COLO668 (cell line): ENCODE data around the gene ZNF385B.
"Not testable (repeated sequence)": the region's sequence is repeated elsewhere in the genome, so short reads cannot be mapped to it uniquely, and the experiment has no call there.

Experiments
- DNase-seq: peaks from one replicate; lab custom pipeline; 2025; ENCODE audit not compliant: unreplicated experiment; lab: John Stamatoyannopoulos, UW

ZNF385B gene

GRCh38 chr2:179636100-179636980, 225.1 kb downstream of the ZNF385B start:
- DNase-seq = no peak

DNA sequence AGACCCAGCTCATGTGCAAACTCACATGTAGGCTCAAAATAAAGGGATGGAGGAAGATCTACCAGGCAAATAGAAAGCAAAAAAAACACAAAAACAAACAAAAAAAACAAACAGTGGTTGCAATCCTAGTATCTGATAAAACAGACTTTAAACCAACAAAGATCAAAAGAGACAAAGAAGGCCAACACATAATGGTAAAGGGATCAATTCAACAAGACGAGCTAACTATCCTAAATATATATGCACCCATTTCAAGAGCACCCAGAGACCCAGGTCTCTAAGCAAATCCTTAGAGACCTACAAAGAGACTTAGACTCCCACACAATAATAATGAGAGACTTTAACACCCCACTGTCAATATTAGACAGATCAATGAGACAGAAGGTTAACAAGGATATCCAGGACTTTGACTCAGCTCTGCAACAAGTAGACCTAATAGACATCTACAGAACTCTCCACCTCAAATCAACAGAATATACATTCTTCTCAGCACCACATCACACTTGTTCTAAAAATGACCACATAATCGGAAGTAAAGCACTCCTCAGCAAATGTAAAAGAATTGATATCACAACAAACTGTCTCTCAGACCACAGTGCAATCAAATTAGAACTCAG, 229.5 kb downstream of the ZNF385B start:
- not testable (repeated sequence) for DNase-seq

- not testable (repeated sequence) for DNase-seq
These were observed 231.6 kb downstream of the ZNF385B start for GRCh38 chr2:179629776-179630175.

GRCh38 chr2:179626261-179626660, 235.2 kb downstream of the ZNF385B start:
- no peak for DNase-seq

GRCh38 chr2:179622635-179623300, 238.6 kb downstream of the ZNF385B start:
- DNase-seq = no peak

- DNase-seq = no peak
These were observed 239.3 kb downstream of the ZNF385B start for GRCh38 chr2:179622112-179622511.

DNA sequence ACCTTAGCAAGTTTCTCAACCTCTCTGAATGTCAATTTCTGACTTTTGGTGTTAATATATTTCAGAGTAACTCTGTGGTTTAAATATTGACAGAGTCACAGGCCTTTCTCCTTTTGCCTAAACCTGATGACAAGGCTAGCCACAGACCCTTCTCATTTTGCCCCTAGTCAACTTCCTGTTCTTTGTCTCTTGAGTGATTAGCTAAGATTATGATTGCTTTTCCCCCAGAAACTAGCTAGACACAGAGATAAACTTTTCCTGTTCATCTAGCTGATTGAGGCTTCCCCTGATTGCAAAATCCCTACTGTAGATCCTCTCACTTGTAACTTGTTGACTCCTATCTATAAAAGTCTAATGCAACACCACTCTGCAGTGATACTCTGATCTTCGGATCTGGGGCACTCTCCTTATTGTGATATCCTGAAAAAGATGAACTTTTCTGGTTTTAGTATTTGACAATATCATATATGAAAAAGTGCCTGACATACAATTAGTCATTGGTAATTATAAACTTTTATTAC, 241.4 kb downstream of the ZNF385B start:
- DNase-seq = no peak

DNA sequence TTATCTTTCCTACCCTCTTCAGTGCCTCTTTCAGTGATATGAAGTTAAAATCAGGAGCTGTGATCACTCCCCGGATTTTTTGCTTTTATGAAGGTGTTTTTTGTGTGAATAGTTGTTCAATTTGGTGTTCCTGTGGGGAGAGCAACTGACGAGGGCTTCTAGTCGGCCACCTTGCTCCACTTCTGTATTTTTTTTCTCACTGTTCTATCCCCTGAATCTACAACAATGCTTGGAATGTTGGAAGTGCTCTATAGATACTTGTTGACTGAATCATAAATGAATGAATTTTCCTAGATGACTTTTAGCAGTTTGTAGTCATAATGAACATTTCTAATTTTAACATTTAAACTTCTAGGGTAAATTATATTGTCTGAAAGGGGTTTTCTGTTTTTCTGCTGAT, 247.3 kb downstream of the ZNF385B start:
- no peak for DNase-seq

- no peak for DNase-seq
These were observed 247.7 kb downstream of the ZNF385B start for GRCh38 chr2:179613701-179614100.

DNA sequence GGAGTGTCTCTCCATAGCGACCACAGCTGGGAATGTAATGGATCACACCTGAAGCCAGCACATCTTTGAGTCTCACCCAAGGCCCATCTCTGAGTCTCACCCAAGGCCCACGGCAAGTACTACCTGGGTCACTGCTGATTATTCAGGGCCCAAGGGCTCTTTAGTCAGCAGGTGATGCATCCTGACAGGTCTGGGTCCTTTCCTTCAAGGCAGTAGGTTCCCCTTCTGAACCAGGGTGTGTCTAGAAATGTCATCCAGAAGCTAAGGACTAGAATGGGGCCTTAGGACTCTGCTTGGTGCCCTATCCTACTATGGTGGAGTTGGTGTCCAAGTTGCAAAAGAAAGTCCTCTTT, 248.1 kb downstream of the ZNF385B start:
- DNase-seq = no peak

GRCh38 chr2:179612591-179613298, 248.7 kb downstream of the ZNF385B start:
- no peak for DNase-seq

- no peak for DNase-seq
These were observed 249.3 kb downstream of the ZNF385B start for GRCh38 chr2:179612108-179612507.

GRCh38 chr2:179606141-179606540, 255.3 kb downstream of the ZNF385B start:
- no peak for DNase-seq

- no peak for DNase-seq
These were observed 256.1 kb downstream of the ZNF385B start for GRCh38 chr2:179605341-179605740.

- no peak for DNase-seq
These were observed 256.8 kb downstream of the ZNF385B start for GRCh38 chr2:179604598-179604997.

GRCh38 chr2:179602452-179602851, 259.0 kb downstream of the ZNF385B start:
- no peak for DNase-seq

- DNase-seq = no peak
These were observed 265.4 kb downstream of the ZNF385B start for GRCh38 chr2:179596018-179596417.

- DNase-seq = no peak
These were observed 266.1 kb downstream of the ZNF385B start for GRCh38 chr2:179595284-179595683.

DNA sequence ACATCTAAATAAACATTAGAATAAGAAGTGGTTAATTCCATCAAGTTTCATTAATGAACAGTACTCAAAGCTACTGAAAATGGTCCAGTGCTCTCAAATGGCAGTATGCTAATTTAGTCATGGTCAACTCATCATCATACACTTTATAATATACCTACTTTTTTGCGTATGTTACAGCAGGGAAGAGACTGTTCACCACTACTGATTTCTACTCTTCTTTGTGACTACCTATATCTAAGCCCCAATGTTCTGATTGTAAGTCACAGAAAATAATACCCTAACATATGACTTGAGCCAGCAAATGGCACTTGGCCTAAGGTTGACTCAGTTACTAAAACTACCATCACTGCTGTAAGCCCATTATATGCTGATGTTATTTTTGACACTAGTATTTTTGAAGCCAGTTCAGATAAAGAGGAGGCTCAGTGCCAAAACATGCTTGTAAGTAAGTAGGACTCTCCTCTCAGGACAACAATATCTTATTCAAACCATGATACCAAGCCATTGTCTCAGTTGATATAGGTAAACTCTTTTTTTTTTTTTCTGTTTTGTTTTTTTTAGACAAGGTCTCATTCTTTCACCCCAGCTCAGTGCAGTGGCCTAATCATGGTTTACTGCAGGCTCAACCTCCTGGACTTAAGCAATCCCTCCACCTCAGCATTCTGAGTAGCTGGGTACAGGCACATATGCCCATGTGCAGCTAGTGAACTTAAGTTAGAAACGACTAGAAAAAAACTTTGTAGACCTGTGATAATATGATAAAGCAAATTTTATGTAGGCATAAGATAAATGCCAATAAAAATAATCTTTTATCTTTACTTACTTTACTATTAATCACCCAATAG, 266.9 kb downstream of the ZNF385B start:
- DNase-seq = no peak

DNA sequence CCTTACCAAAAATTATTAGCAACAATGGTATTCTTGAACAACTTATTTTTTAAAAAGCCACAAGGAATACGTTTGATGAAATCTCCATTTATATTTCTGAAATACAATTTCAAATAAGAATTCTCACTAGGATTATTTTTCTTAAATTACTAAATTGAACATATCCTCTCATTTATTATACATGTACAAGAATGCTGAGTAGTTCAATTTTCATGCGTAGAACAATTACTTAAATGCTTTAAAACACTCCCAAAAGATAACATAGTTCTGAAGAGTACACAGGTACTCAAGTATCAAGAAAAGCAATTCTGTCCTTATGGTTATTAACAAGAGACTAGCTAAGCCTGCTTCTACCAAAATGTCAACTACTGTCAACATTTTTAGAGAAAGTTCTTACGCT, 268.1 kb downstream of the ZNF385B start:
- DNase-seq = no peak
